HG02970 (cell line): ENCODE data around the gene AQP11.
A peak's percentile ranks its signal among the peaks of the same experiment; 100 is the strongest.
"Not testable (repeated sequence)": the region's sequence is repeated elsewhere in the genome, so short reads cannot be mapped to it uniquely, and the experiment has no call there.

Experiments used
- ATAC-seq: cut with Tn5 transposase; IDR thresholded peaks from one replicate; pipeline ENCODE4 v1.9.1; 2021; ENCODE audit warnings: mild to moderate bottlenecking, moderate library complexity, moderate number of reproducible peaks; ENCODE audit not compliant: unreplicated experiment, low FRiP score

The AQP11 gene, protein sequence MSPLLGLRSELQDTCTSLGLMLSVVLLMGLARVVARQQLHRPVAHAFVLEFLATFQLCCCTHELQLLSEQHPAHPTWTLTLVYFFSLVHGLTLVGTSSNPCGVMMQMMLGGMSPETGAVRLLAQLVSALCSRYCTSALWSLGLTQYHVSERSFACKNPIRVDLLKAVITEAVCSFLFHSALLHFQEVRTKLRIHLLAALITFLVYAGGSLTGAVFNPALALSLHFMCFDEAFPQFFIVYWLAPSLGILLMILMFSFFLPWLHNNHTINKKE

DNA sequence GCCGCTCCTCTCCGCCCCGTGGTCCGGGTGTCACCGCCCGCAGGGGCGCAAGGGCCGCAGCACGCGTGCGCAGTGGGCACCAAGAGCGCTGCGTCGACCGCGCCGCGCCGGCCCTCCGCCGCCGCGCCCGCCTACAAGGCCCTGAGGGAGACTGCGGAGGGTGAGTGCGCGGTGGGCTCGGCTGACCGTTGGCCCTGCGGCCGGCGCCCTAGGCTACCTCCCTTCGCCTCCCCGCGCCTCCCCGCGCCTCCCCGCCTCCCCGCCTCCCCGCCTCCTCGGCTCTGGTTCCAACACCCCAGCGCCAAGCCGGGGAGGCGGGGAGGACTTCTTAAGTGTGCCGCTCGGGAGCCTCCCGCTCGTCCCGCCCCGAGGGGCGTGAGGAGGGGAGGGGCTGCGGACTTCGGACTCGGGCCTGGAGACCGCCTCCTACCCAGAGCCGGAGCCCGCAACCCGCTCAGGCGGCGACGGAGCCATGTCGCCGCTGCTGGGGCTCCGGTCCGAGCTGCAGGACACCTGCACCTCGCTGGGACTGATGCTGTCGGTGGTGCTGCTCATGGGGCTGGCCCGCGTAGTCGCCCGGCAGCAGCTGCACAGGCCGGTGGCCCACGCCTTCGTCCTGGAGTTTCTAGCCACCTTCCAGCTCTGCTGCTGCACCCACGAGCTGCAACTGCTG lies at the start of gene AQP11:
AQP11 (plus strand) TSS at position 433 of the 673 bp plus-strand sequence; CDS start at position 473, 40 bp downstream.
- peak; percentile 76 for ATAC-seq

DNA sequence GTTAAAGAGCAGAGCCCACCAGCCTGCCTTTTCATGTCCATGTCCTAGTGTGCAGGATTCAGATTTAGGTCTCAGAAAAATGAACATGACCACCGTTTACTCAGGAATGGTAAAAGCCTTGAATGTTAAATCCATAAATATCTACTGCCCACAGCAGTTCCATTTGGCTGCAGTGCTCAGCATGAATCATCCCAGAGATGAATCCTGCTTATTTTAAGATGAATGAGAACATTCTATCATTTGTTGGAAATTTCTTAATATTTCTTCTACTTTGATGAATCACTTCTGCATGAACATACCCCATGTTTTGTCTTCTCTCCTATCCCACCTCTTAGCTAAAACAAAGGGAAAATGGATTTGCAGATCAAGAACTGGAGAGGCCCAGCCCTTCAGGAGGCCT lies 47.5 kb upstream of the AQP11 start:
- no peak for ATAC-seq

DNA sequence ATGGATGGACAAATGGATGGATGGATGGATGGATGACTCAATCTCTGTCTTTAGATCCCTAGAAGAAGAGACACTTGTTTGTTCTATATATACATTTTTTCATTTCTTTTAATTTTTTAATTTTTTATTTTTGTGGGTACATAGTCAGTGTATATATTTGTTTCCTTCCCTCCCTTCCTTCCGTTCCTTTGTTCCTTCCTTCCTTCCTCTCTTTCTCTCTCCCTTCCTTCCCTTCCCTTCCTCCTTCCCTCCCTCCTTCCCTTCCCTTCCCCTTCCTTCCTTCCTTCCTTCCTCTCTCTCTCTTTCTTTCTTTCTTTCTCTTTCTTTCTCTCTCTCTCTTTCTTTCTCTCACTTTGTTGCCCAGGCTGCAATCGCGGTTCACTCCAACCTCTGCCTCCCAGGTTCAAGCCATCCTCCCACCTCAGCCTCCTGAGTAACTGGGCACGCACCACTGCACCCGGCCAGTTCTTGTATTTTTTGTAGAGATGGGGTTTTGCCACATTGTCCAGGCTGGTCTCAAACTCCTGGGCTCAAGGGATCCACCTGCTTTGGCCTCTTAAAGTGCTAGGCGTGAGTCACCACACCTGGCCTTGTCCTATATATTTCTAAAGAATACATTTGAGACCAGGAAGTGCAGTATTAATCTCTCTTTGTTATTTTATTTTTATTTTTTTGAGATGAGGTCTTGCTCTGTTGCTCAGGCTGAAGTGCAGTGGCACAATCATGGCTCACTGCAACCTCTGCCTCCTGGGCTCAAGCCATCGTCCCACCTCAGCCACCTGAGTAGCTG lies 42.5 kb upstream of the AQP11 start:
- ATAC-seq, result no peak

DNA sequence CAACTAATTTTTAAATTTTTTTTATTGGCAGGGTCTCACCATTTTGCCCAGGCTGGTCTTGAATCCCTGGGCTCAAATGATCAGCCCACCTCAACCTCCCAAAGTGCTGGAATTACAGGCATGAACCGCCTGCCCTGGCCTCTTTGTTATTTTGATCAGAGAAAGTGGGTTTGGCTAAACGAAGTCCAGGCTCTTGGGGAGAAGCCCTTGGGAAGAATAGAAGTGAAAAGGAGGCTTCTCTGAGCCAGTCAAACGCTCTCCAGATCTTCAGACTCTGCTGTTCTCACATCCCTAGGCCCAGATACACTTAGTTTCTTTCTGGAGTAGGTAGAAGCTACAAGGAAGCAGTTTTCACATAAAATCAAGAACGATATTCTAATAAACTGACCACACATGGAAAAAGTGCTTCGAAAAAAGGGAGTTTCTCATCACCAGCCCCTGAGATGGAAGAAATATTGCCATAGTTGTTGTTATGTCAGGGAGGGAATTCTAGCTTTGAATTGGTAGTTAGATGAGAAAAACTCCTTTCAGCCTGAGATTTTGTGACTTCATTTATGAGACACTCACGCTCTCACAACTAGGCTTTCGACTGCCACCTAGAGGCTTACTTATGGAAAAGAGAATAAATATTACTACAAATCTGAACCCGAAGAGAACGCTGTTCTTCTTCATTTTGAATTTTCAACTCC lies 41.7 kb upstream of the AQP11 start:
- ATAC-seq, result no peak

DNA sequence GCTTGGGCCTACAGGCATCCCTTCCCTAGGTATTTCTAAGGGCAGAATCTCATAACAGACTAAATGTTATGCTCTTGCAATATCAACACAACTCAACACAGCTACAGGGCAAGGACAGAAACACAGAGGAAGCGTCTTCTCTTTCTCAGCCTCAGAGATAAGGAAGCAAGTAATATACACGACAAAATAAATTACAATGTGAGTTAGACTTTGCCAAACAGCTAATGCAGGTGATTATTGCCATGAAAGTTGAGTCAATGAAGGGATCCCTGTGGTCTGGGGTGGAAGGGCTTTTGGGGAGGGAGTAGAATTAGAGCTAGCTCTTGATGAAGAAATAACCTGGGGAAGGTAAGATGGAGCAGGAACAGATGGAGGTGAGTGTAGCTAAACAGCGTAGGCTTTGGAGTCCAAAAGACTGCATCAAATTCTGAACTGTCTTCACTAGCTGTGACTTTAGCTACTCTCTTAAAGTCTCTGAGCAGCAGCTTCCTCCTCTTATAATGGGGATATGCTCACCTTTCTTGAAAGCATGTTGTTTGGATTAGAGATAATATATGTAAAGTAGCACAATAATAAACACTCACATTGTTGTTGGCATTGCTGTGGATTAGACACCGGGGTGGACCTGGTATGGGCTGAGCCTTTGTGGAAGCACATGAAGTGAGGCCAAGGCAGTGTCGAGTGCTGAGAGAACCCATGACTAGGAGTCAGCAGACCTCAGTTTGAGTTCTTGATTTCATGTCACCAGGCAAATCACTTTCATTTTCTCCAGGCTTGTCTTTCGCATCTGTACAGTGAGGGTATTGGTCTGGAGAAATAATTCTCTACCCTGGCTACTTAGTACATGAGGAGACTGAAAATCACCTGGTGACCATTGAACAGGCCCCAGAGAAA lies 41.0 kb upstream of the AQP11 start:
- ATAC-seq, result no peak

DNA sequence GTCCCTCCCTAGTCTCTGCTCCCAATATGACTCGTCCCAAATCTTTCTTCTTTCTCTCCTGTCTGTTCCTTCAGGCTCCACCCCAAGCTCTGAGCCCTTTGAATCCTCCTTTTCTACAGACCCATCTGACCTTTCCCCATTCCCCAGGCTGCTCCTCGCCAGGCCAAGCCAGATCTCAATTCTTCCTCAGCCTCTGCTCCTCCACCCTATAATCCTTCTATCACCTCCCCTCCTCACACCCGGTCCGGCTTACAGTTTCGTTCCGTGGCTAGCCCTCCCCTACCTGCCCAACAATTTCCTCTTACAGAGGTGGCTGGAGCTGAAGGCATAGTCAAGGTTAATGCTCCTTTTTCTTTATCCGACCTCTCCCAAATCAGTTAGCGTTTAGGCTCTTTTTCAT lies 38.3 kb upstream of the AQP11 start:
- not testable (repeated sequence) for ATAC-seq

DNA sequence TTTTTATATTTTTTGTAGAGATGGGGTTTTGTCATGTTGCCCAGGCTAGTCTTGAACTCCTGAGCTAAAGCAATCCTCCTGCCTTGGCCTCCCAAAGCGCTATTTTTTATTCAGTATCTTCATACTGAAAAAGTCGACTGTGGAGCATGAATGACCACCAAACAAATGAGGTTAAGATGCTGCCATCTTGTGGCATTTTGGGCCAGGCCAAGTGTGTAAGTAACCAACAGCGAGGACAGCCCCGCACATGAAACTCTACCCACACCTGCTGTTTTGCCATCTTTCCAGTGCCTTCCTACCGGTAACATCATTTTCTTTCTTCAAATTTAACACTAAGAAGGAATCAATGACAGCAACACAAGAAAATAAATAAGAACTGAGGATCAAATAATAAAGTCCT lies 32.2 kb upstream of the AQP11 start:
- ATAC-seq, result no peak

DNA sequence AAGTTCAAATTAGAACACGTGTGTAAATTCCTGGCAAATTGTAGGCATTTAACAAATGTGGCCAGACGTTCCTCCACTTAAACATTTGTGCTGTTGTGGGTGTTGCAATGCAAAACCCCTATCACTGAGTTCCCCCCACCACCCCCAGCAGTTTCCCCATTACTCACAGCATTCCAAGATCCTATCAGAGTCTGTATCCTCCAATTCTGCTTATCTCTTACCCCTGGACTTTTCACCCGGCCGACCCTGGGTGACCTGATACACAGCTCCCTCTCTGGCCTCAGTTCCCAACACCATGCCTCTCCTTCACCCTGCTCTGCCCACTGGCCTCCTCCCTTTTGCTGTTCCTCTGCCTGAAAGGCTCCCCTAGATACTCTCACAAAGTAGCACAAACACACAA lies 31.4 kb upstream of the AQP11 start:
- ATAC-seq, result no peak

DNA sequence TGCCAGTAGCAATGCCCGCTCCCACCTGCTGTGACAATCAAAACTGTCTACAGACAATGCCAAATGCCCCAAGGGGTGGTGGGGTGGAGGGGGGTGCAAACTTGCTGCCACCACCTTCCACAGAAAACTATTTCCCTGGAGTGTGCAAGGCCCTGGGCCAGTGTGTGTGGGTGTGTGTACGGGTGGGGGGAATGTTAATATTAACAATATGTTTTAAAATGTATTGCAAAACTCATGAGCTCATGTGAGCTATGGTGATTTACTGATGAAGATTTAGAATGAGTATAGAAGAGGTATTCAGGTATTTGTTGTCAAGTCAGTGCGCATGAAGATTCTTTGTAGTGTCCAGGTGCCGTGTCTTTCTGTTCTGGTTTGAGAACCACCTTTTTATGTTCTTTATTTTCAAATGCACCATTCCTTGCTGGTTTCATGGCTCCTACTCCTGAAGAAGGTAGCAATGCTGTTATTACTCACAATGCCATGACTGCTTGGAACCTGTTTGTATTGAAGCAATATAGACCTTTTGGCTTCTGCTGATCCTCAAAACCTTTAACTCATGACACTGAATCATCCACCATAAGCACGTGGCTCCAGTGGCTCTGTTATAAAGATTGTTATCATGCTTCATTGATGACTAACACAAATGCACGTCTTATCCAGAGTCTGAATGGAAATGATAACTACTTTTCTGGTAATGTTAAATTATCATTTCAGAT lies 29.9 kb upstream of the AQP11 start:
- ATAC-seq, result no peak

DNA sequence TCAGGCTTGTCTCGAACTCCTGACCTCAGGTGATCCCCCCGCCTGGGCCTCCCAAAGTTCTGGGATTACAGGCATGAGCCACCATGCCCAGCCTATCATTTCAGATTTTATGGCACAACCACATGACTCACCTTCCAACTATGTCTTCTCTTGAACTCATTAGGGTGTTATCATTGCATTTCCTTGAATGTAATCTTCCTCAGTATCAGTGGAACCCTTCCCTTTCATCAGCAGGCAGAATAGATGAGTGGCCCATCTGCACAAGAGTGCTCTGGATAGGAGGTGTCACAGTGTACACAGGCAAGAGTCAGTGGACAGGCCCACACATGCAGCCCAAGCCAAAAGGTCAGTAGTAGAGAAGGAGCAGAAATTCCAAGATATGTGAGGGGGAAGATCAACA lies 29.1 kb upstream of the AQP11 start:
- ATAC-seq, result no peak

DNA sequence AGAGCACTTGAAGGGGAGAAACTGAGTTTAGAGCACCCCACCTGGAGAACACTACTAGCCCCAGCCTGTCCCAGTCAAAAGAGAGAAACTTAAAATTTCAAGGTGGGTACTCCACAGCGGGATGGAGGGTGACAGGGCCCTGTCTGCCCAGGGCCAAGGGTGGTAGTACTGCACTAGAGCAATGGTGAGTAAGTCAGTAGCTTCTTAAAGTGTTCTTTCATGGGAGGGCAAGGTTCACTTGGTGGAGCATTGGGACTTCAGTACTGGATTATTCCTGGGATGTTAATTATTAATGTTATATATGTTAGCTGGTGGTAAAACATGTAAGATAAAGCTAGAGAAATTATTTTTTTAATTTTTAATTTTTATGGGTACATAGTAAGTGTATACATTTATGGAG lies 28.5 kb upstream of the AQP11 start:
- ATAC-seq, result no peak

DNA sequence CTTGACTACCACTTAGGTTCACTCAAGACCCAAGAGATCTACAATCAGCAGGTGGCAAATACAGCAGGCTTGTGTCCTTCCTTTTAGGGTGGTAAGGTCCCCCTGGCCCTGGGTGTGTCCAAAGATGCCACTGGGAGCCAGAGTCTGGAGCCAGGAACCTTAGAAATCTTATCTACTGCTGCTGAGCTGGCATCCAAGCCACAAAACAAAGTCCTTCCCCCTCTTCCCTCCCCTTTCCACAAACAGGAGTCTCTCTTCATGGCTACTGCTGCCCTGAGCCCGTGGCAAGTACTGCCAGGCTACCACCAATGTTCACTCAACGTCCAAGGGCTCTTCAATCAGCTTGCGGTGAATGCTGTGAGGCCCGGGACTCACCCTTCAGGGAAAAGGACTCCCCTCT lies 21.4 kb upstream of the AQP11 start:
- no peak for ATAC-seq

DNA sequence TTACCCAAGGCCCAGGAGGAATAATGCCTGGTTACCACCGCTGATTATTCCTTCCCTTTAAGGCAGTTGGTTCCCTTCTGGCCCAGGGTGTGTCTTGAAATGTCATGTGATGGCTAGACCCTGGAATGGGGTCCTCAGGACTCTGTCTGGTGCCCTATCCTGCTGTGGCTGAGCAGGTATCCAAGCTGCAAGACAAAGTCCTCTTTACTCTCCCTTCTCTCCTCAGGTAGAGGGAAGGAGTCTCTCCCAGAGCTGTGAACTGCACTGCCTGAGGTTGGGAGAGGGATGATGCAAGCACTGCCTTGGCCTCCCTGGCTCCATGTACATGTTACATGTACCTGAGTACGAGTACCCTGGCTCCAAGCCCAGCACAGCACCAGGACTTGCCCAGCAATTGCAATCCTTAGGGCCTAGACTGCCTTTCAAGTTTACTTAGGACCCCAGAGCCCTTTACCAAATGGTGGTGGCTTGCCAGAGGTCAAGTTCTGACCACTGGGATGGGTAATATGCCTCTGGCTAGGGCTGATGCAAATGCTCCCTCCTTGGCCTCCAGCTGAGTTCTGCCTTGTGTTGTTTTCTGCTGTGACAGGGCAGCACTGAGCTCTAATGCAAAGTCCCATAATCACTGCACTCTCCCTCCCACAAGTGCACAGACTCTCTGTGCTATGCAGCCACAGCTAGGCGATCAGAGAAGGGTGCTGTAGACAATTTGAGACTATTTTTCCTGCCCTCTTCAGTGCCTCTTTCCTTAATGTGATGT lies 20.7 kb upstream of the AQP11 start:
- no peak for ATAC-seq

DNA sequence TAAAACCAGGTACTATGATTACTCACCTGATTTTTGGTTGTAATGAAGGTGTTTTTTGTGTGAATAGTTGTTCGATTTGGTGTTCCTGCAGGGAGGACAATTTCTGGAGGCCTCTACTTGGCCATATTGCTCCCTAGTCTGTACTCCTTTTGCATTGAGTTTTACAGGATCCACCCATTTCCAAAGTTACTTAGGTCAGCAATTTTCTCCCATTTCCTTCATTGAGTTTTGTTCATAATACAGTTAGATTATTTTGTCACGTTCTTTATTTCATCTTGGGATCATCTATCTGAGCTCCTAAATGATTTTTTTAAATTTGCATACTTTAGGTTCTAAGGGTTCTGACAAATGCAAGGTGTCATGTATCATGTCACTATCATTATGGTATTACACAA lies 20.1 kb upstream of the AQP11 start:
- no peak for ATAC-seq

DNA sequence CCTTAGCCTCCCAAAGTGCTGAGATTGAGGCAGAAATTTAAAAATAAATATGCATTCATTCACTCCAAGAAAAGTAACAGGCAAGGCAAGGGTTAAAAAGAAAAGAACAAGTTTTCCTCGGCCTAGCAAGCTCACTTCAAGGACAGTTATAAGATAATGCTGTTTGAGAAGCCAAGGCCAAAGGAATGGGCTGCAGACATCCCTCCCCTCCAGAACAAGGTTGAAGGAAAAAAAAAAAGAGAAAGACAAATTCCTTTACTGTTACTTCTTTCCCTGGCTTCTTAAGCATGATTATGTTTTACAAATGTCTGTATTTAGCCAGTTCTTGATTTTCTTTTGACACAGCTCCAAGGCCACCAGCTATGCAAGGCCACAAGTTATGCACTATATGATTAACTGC lies 18.9 kb upstream of the AQP11 start:
- not testable (repeated sequence) for ATAC-seq

DNA sequence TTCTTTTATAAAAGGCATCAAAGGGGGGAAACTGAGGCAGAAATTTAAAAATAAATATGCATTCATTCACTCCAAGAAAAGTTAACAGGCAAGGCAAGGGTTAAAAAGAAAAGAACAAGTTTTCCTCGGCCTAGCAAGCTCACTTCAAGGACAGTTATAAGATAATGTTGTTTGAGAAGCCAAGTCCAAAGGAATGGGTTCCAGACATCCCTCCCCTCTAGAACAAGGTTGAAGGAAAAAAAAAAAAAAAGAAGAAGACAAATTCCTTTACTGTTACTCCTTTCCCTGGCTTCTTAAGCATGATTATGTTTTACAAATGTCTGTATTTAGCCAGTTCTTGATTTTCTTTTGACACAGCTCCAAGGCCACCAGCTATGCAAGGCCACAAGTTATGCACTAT lies 14.3 kb upstream of the AQP11 start:
- not testable (repeated sequence) for ATAC-seq

DNA sequence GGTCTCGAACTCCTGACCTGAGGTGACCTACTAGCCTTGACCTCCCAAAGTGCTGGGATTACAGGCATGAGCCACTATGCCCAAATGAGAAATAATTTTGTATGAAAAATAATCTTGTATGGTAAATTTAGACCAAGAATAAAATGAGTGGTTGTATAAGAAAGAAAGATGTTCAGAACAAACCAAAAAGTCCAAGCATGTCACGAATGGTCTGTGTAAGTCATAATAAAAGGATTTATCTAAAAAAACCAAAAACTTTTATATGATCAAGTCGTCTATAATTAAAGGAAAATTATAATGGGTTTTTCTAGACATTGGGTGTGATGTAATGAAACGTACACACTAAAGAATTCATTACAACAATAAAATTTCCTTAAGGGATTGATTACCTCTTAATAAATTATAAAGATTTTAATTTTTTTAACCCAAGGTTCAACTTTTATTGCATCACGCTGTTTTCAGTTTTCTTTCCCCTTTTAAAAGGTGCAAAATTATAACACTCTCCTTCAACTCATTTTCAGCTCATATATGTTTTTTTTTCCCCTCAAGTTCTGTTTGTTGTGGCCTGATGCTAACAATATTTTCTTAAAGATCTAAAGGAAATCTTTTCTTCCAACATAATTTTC lies 8.9 kb upstream of the AQP11 start:
- no peak for ATAC-seq

DNA sequence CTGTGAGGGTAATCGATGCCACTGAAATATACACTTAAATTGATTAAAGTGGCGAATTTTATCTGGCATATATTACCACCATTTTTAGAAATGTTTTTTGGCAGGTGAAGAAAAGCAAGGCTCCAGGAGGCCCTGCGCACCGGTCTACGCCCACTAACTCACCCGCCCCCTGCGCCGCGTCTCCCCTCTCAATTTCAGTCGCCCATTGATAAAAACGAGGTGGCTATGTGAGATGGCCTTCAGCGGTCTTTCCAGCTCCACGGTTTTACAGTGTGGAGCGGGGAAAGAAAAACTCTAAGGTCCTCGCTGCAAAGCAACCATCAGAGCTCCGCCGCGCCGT lies 602 bp upstream of the AQP11 start:
- peak; percentile 11 for ATAC-seq
